PFSK-1 (cell line): ENCODE data around the gene DTD1.

Source experiments
- FOXP2 ChIP-seq: optimal IDR thresholded peaks from 2 replicates; pipeline ENCODE3; 2011; ENCODE audit warnings: borderline replicate concordance, control low read depth, inconsistent platforms; ENCODE audit not compliant: insufficient read depth; ENCODE audit errors: extremely low read length, extremely low read depth
- POLR2AphosphoS5 ChIP-seq: IDR thresholded peaks from 2 replicates; pipeline ENCODE4 v1.6.1; 2012; ENCODE audit warnings: low read depth, mild to moderate bottlenecking, control low read depth, low read length, moderate library complexity
- TAF1 ChIP-seq: IDR thresholded peaks from 2 replicates; pipeline ENCODE4 v1.6.1; 2012; ENCODE audit warnings: low read length, control low read depth, borderline replicate concordance; ENCODE audit not compliant: insufficient read depth
- TF ChIP-seq, protein P1 (sequence below), 2 experiments: IDR thresholded peaks; 2 replicates each; pipeline versions ENCODE4 v1.6.1 to v1.8.0; 2011 to 2012; ENCODE audit warnings: low read depth in 2 of 2, low read length in 2 of 2, control low read depth in 1 of 2, inconsistent platforms in 1 of 2, mild to moderate bottlenecking in 1 of 2, moderate library complexity in 1 of 2; ENCODE audit not compliant: insufficient read depth in 1 of 2

DNA sequence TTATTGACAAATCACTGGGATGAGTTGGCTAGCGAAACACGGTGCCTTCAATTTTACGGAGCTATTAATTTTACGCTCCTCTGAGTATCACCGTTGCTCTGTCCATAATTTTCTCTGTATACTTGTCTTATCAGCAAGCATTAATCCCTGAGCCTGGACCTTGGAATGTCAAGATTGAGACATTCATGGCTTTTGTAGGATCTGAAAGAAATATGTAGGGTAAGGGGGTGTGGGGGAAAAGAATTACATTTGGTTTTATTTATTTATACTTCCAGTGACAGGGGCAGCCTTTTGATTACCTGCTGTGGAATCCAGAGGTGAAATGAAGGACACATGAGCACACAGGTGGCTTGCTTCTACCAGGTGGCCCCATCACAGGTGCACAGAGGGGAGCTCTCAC is 46.6 kb downstream of the DTD1 start:
- TF ChIP-seq POLR2AphosphoS5: no peak
- no peak for TF ChIP-seq TAF1
- TF ChIP-seq, protein P1, sequence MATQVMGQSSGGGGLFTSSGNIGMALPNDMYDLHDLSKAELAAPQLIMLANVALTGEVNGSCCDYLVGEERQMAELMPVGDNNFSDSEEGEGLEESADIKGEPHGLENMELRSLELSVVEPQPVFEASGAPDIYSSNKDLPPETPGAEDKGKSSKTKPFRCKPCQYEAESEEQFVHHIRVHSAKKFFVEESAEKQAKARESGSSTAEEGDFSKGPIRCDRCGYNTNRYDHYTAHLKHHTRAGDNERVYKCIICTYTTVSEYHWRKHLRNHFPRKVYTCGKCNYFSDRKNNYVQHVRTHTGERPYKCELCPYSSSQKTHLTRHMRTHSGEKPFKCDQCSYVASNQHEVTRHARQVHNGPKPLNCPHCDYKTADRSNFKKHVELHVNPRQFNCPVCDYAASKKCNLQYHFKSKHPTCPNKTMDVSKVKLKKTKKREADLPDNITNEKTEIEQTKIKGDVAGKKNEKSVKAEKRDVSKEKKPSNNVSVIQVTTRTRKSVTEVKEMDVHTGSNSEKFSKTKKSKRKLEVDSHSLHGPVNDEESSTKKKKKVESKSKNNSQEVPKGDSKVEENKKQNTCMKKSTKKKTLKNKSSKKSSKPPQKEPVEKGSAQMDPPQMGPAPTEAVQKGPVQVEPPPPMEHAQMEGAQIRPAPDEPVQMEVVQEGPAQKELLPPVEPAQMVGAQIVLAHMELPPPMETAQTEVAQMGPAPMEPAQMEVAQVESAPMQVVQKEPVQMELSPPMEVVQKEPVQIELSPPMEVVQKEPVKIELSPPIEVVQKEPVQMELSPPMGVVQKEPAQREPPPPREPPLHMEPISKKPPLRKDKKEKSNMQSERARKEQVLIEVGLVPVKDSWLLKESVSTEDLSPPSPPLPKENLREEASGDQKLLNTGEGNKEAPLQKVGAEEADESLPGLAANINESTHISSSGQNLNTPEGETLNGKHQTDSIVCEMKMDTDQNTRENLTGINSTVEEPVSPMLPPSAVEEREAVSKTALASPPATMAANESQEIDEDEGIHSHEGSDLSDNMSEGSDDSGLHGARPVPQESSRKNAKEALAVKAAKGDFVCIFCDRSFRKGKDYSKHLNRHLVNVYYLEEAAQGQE (IDR thresholded peaks at IDR 0.05; ENCODE audit: insufficient read depth in 1 of 2, low read depth in 2 of 2, low read length in 2 of 2): no peak
- TF ChIP-seq FOXP2: no peak
